Measurements from ENCODE around the gene TMIE. TPM values are rescaled to one million over a fixed set of nuclear protein-coding genes. Genes with fewer than 3 reads are reported as not detected.
"Not testable (repeated sequence)": the region's sequence is repeated elsewhere in the genome, so short reads cannot be mapped to it uniquely, and the experiment has no call there.

TMIE gene
- total RNA-seq, 2 experiments from 2014 or later = 0.93 to 1.3 TPM

GRCh38 chr3:46725621-46726314 is 24.6 kb downstream of the TMIE start:
- Mint-ChIP-seq H3K27ac (no peak overlapping the region), H3K36me3 (no peaks in the 10 kb centered on the region), H3K4me1 (ENCODE audit: low read depth) (peaks cover 3% of the 10 kb centered on the region), H3K9me3 (no peaks in the 10 kb centered on the region), H3K27me3 (peaks cover 6% of the 10 kb centered on the region), H3K4me3 (no peak overlapping the region)
- ChIA-PET CTCF (no interaction called here), POLR2A (no interaction called here)
- intact Hi-C loops (cut with micrococcal nuclease) = no loop called here
- no peak for DNase-seq

GRCh38 chr3:46729038-46729437 is 27.8 kb downstream of the TMIE start:
- POLR2A ChIA-PET = no interaction called here
- intact Hi-C loops (cut with micrococcal nuclease) = no loop called here
- CTCF ChIA-PET = no interaction called here
- DNase-seq = no peak
- no peak overlapping the region for H3K27ac Mint-ChIP-seq
- no peaks in the 10 kb centered on the region for H3K9me3 Mint-ChIP-seq
- H3K36me3 Mint-ChIP-seq = no peaks in the 10 kb centered on the region
- H3K27me3 Mint-ChIP-seq = peaks cover 7% of the 10 kb centered on the region
- H3K4me1 Mint-ChIP-seq (ENCODE audit: low read depth) = peaks cover 3% of the 10 kb centered on the region
- no peak overlapping the region for H3K4me3 Mint-ChIP-seq

- CTCF ChIA-PET = no interaction called here
- H3K9me3 Mint-ChIP-seq = no peaks in the 10 kb centered on the region
- no peak for DNase-seq
- no peaks in the 10 kb centered on the region for H3K36me3 Mint-ChIP-seq
- H3K27ac Mint-ChIP-seq = no peak overlapping the region
- peaks cover 7% of the 10 kb centered on the region for H3K27me3 Mint-ChIP-seq
- no peaks in the 10 kb centered on the region for H3K4me1 Mint-ChIP-seq (ENCODE audit: low read depth)
- H3K4me3 Mint-ChIP-seq = no peak overlapping the region
- intact Hi-C loops (cut with micrococcal nuclease) = no loop called here
- POLR2A ChIA-PET = no interaction called here
These were observed 29.6 kb downstream of the TMIE start for GRCh38 chr3:46730819-46731218.

GRCh38 chr3:46731795-46732194 is 30.6 kb downstream of the TMIE start:
- intact Hi-C loops (cut with micrococcal nuclease) = no loop called here
- H3K4me3 Mint-ChIP-seq = no peak overlapping the region
- ChIA-PET CTCF (no interaction called here), POLR2A (no interaction called here)
- H3K27me3 Mint-ChIP-seq = peaks cover 9% of the 10 kb centered on the region
- no peak for DNase-seq
- no peaks in the 10 kb centered on the region for H3K4me1 Mint-ChIP-seq (ENCODE audit: low read depth)
- no peaks in the 10 kb centered on the region for H3K9me3 Mint-ChIP-seq
- no peaks in the 10 kb centered on the region for H3K36me3 Mint-ChIP-seq
- H3K27ac Mint-ChIP-seq = no peak overlapping the region

GRCh38 chr3:46733026-46733800 is 32.0 kb downstream of the TMIE start:
- no peak for DNase-seq
- Mint-ChIP-seq H3K27ac (no peak overlapping the region), H3K9me3 (no peaks in the 10 kb centered on the region), H3K27me3 (peaks cover 7% of the 10 kb centered on the region), H3K4me3 (no peak overlapping the region), H3K4me1 (ENCODE audit: low read depth) (no peaks in the 10 kb centered on the region), H3K36me3 (no peaks in the 10 kb centered on the region)
- CTCF ChIA-PET = no interaction called here
- intact Hi-C loops (cut with micrococcal nuclease) = no loop called here
- POLR2A ChIA-PET = no interaction called here

- H3K4me1 Mint-ChIP-seq (ENCODE audit: low read depth) = no peaks in the 10 kb centered on the region
- CTCF ChIA-PET = no interaction called here
- intact Hi-C loops (cut with micrococcal nuclease) = no loop called here
- H3K9me3 Mint-ChIP-seq = no peaks in the 10 kb centered on the region
- no peak overlapping the region for H3K4me3 Mint-ChIP-seq
- H3K27ac Mint-ChIP-seq = no peak overlapping the region
- no peaks in the 10 kb centered on the region for H3K36me3 Mint-ChIP-seq
- H3K27me3 Mint-ChIP-seq = peaks cover 7% of the 10 kb centered on the region
- POLR2A ChIA-PET = no interaction called here
- no peak for DNase-seq
These were observed 33.6 kb downstream of the TMIE start for GRCh38 chr3:46734773-46735172.

GRCh38 chr3:46736006-46736872 is 35.0 kb downstream of the TMIE start:
- no peaks in the 10 kb centered on the region for H3K9me3 Mint-ChIP-seq
- intact Hi-C loops (cut with micrococcal nuclease) = no loop called here
- H3K27ac Mint-ChIP-seq = no peak overlapping the region
- H3K36me3 Mint-ChIP-seq = no peaks in the 10 kb centered on the region
- CTCF ChIA-PET = no interaction called here
- POLR2A ChIA-PET = no interaction called here
- no peaks in the 10 kb centered on the region for H3K4me1 Mint-ChIP-seq (ENCODE audit: low read depth)
- no peak for DNase-seq
- peaks cover 7% of the 10 kb centered on the region for H3K27me3 Mint-ChIP-seq
- H3K4me3 Mint-ChIP-seq = no peak overlapping the region

GRCh38 chr3:46737329-46737731 is 36.1 kb downstream of the TMIE start:
- intact Hi-C loops (cut with micrococcal nuclease) = no loop called here
- CTCF ChIA-PET = interaction anchor here (1.1 kb wide), 1 partner anchor 107 kb away, joined by 3 read pairs; no protein-coding TSS in a partner anchor

GRCh38 chr3:46739565-46739964 is 38.4 kb downstream of the TMIE start:
- H3K4me1 Mint-ChIP-seq (ENCODE audit: low read depth); H3K9me3 Mint-ChIP-seq; CTCF ChIA-PET; intact Hi-C loops (cut with micrococcal nuclease); H3K4me3 Mint-ChIP-seq; H3K36me3 Mint-ChIP-seq; POLR2A ChIA-PET; H3K27ac Mint-ChIP-seq; DNase-seq; H3K27me3 Mint-ChIP-seq: not testable (repeated sequence)

More at GRCh38 chr3:46737329-46737731, 36.1 kb downstream of the TMIE start:
- Mint-ChIP-seq H3K27me3 (peaks cover 6% of the 10 kb centered on the region), H3K4me3 (no peak overlapping the region), H3K9me3 (no peaks in the 10 kb centered on the region), H3K27ac (no peak overlapping the region), H3K4me1 (ENCODE audit: low read depth) (no peaks in the 10 kb centered on the region), H3K36me3 (no peaks in the 10 kb centered on the region)
- POLR2A ChIA-PET = no interaction called here
- DNase-seq = no peak

- H3K4me3 Mint-ChIP-seq = no peak overlapping the region
- POLR2A ChIA-PET = no interaction called here
- no peaks in the 10 kb centered on the region for H3K27me3 Mint-ChIP-seq
- CTCF ChIA-PET = no interaction called here
- H3K4me1 Mint-ChIP-seq (ENCODE audit: low read depth) = no peaks in the 10 kb centered on the region
- no peak overlapping the region for H3K27ac Mint-ChIP-seq
- H3K9me3 Mint-ChIP-seq = no peaks in the 10 kb centered on the region
- intact Hi-C loops (cut with micrococcal nuclease) = no loop called here
- DNase-seq = no peak
- no peaks in the 10 kb centered on the region for H3K36me3 Mint-ChIP-seq
These were observed 41.9 kb downstream of the TMIE start for GRCh38 chr3:46742992-46743585.

- Mint-ChIP-seq H3K27ac (no peak overlapping the region), H3K27me3 (no peaks in the 10 kb centered on the region), H3K9me3 (no peaks in the 10 kb centered on the region), H3K4me3 (no peak overlapping the region), H3K4me1 (ENCODE audit: low read depth) (no peaks in the 10 kb centered on the region), H3K36me3 (no peaks in the 10 kb centered on the region)
- ChIA-PET POLR2A (no interaction called here), CTCF (interaction anchor here (0.9 kb wide), 1 partner anchor 259 kb away, joined by 3 read pairs; no protein-coding TSS in a partner anchor)
- intact Hi-C loops (cut with micrococcal nuclease) = no loop called here
- no peak for DNase-seq
These were observed 45.5 kb downstream of the TMIE start for GRCh38 chr3:46746711-46747110.

- intact Hi-C loops (cut with micrococcal nuclease) = no loop called here
- no peak overlapping the region for H3K27ac Mint-ChIP-seq
- no peak for DNase-seq
- no peak overlapping the region for H3K4me3 Mint-ChIP-seq
- H3K9me3 Mint-ChIP-seq = no peaks in the 10 kb centered on the region
- H3K27me3 Mint-ChIP-seq = no peaks in the 10 kb centered on the region
- CTCF ChIA-PET = no interaction called here
- POLR2A ChIA-PET = no interaction called here
- no peaks in the 10 kb centered on the region for H3K36me3 Mint-ChIP-seq
- no peaks in the 10 kb centered on the region for H3K4me1 Mint-ChIP-seq (ENCODE audit: low read depth)
These were observed 47.0 kb downstream of the TMIE start for GRCh38 chr3:46748170-46748569.
